ENCODE results near the gene BRI3BP.
"Not testable (repeated sequence)": the region's sequence is repeated elsewhere in the genome, so short reads cannot be mapped to it uniquely, and the experiment has no call there.

Gene BRI3BP

GRCh38 chr12:125024949-125025563 is 31.6 kb downstream of the BRI3BP start:
- DNase-seq (no peak), ATAC-seq (no peak)
- Mint-ChIP-seq H3K27me3 (no peaks in the 10 kb centered on the region), H3K9me3 (no peaks in the 10 kb centered on the region), H3K27ac (no peak overlapping the region), H3K4me3 (no peak overlapping the region), H3K4me1 (no peaks in the 10 kb centered on the region), H3K36me3 (ENCODE audit: low read depth) (peaks cover 36% of the 10 kb centered on the region)

GRCh38 chr12:125025606-125026235 is 32.3 kb downstream of the BRI3BP start:
- ATAC-seq (no peak), DNase-seq (no peak)
- no peaks in the 10 kb centered on the region for H3K4me1 Mint-ChIP-seq
- H3K27ac Mint-ChIP-seq, result no peak overlapping the region
- peaks cover 33% of the 10 kb centered on the region for H3K36me3 Mint-ChIP-seq (ENCODE audit: low read depth)
- H3K4me3 Mint-ChIP-seq, result no peak overlapping the region
- H3K27me3 Mint-ChIP-seq, result no peaks in the 10 kb centered on the region
- no peaks in the 10 kb centered on the region for H3K9me3 Mint-ChIP-seq

- Mint-ChIP-seq H3K27me3 (no peaks in the 10 kb centered on the region), H3K4me3 (no peak overlapping the region), H3K4me1 (no peaks in the 10 kb centered on the region), H3K36me3 (ENCODE audit: low read depth) (peaks cover 16% of the 10 kb centered on the region), H3K27ac (no peak overlapping the region), H3K9me3 (no peaks in the 10 kb centered on the region)
- no peak for DNase-seq
- no peak for ATAC-seq
These were observed 34.7 kb downstream of the BRI3BP start for GRCh38 chr12:125028106-125028505.

- H3K27me3 Mint-ChIP-seq, result no peaks in the 10 kb centered on the region
- ATAC-seq (no peak), DNase-seq (no peak)
- H3K27ac Mint-ChIP-seq, result no peak overlapping the region
- H3K4me1 Mint-ChIP-seq, result no peaks in the 10 kb centered on the region
- no peak overlapping the region for H3K4me3 Mint-ChIP-seq
- peaks cover 9% of the 10 kb centered on the region for H3K36me3 Mint-ChIP-seq (ENCODE audit: low read depth)
- peaks cover under 1% of the 10 kb centered on the region for H3K9me3 Mint-ChIP-seq
These were observed 36.4 kb downstream of the BRI3BP start for GRCh38 chr12:125029761-125030358.

- not testable (repeated sequence) for DNase-seq; H3K27me3 Mint-ChIP-seq; H3K9me3 Mint-ChIP-seq; H3K27ac Mint-ChIP-seq; ATAC-seq; H3K4me1 Mint-ChIP-seq; H3K4me3 Mint-ChIP-seq; H3K36me3 Mint-ChIP-seq (ENCODE audit: low read depth)
These were observed 38.0 kb downstream of the BRI3BP start for GRCh38 chr12:125031471-125031870.

- no peaks in the 10 kb centered on the region for H3K27me3 Mint-ChIP-seq
- DNase-seq, result no peak
These were observed 39.2 kb downstream of the BRI3BP start for GRCh38 chr12:125032466-125033152.

GRCh38 chr12:125033288-125033687 is 39.8 kb downstream of the BRI3BP start:
- Mint-ChIP-seq H3K4me1 (no peaks in the 10 kb centered on the region), H3K4me3 (no peak overlapping the region), H3K27ac (no peak overlapping the region), H3K27me3 (no peaks in the 10 kb centered on the region), H3K9me3 (peaks cover 5% of the 10 kb centered on the region), H3K36me3 (ENCODE audit: low read depth) (peaks cover 3% of the 10 kb centered on the region)
- ATAC-seq (no peak), DNase-seq (no peak)

More at GRCh38 chr12:125032466-125033152, 39.2 kb downstream of the BRI3BP start:
- peaks cover 3% of the 10 kb centered on the region for H3K36me3 Mint-ChIP-seq (ENCODE audit: low read depth)
- H3K9me3 Mint-ChIP-seq, result peaks cover 5% of the 10 kb centered on the region
- H3K4me1 Mint-ChIP-seq, result no peaks in the 10 kb centered on the region
- no peak for ATAC-seq
- H3K27ac Mint-ChIP-seq, result no peak overlapping the region
- H3K4me3 Mint-ChIP-seq, result no peak overlapping the region

- Mint-ChIP-seq H3K27me3 (no peaks in the 10 kb centered on the region), H3K36me3 (ENCODE audit: low read depth) (peaks cover 3% of the 10 kb centered on the region), H3K27ac (no peak overlapping the region), H3K9me3 (peaks cover 5% of the 10 kb centered on the region), H3K4me1 (no peaks in the 10 kb centered on the region), H3K4me3 (no peak overlapping the region)
- no peak for DNase-seq
- no peak for ATAC-seq
These were observed 45.7 kb downstream of the BRI3BP start for GRCh38 chr12:125038976-125039625.

GRCh38 chr12:125049093-125049458 is 55.6 kb downstream of the BRI3BP start:
- H3K27ac Mint-ChIP-seq, result no peak overlapping the region
- ATAC-seq, result no peak
- no peaks in the 10 kb centered on the region for H3K27me3 Mint-ChIP-seq
- no peaks in the 10 kb centered on the region for H3K9me3 Mint-ChIP-seq
- H3K36me3 Mint-ChIP-seq (ENCODE audit: low read depth), result no peaks in the 10 kb centered on the region
- no peak for DNase-seq
- peaks cover 8% of the 10 kb centered on the region for H3K4me1 Mint-ChIP-seq
- peak overlapping the region; percentile 83 for H3K4me3 Mint-ChIP-seq

- peaks cover 8% of the 10 kb centered on the region for H3K4me1 Mint-ChIP-seq
These were observed 57.0 kb downstream of the BRI3BP start for GRCh38 chr12:125050446-125050845.

GRCh38 chr12:125050868-125051267 is 57.4 kb downstream of the BRI3BP start:
- H3K4me1 Mint-ChIP-seq, result peaks cover 8% of the 10 kb centered on the region
- H3K36me3 Mint-ChIP-seq (ENCODE audit: low read depth), result no peaks in the 10 kb centered on the region
- DNase-seq (no peak), ATAC-seq (no peak)
- peaks cover 3% of the 10 kb centered on the region for H3K27me3 Mint-ChIP-seq
- no peak overlapping the region for H3K27ac Mint-ChIP-seq
- H3K4me3 Mint-ChIP-seq, result no peak overlapping the region
- no peaks in the 10 kb centered on the region for H3K9me3 Mint-ChIP-seq

More at GRCh38 chr12:125050446-125050845, 57.0 kb downstream of the BRI3BP start:
- Mint-ChIP-seq H3K36me3 (ENCODE audit: low read depth) (no peaks in the 10 kb centered on the region), H3K4me3 (peak overlapping the region; percentile 83), H3K9me3 (no peaks in the 10 kb centered on the region), H3K27me3 (peaks cover 3% of the 10 kb centered on the region), H3K27ac (no peak overlapping the region)
- no peak for ATAC-seq
- DNase-seq, result peak; percentile 14

GRCh38 chr12:125053821-125054220 is 60.4 kb downstream of the BRI3BP start:
- H3K9me3 Mint-ChIP-seq, result no peaks in the 10 kb centered on the region
- H3K27ac Mint-ChIP-seq, result no peak overlapping the region
- peaks cover 7% of the 10 kb centered on the region for H3K27me3 Mint-ChIP-seq
- no peak for ATAC-seq
- no peak overlapping the region for H3K4me3 Mint-ChIP-seq
- H3K36me3 Mint-ChIP-seq (ENCODE audit: low read depth), result no peaks in the 10 kb centered on the region
- DNase-seq, result no peak
- peaks cover 8% of the 10 kb centered on the region for H3K4me1 Mint-ChIP-seq

- no peaks in the 10 kb centered on the region for H3K9me3 Mint-ChIP-seq
These were observed 62.1 kb downstream of the BRI3BP start for GRCh38 chr12:125055591-125055990.

GRCh38 chr12:125056306-125056705 is 62.9 kb downstream of the BRI3BP start:
- no peak overlapping the region for H3K27ac Mint-ChIP-seq
- H3K36me3 Mint-ChIP-seq (ENCODE audit: low read depth), result no peaks in the 10 kb centered on the region
- no peaks in the 10 kb centered on the region for H3K4me1 Mint-ChIP-seq
- DNase-seq, result no peak
- H3K4me3 Mint-ChIP-seq, result no peak overlapping the region
- ATAC-seq, result no peak
- H3K9me3 Mint-ChIP-seq, result no peaks in the 10 kb centered on the region
- peaks cover 9% of the 10 kb centered on the region for H3K27me3 Mint-ChIP-seq

More at GRCh38 chr12:125055591-125055990, 62.1 kb downstream of the BRI3BP start:
- no peak for ATAC-seq
- Mint-ChIP-seq H3K27ac (no peak overlapping the region), H3K4me3 (no peak overlapping the region), H3K27me3 (peaks cover 9% of the 10 kb centered on the region), H3K36me3 (ENCODE audit: low read depth) (no peaks in the 10 kb centered on the region), H3K4me1 (no peaks in the 10 kb centered on the region)
- DNase-seq, result no peak
